GM21360 (cell line): ENCODE results near the gene ATP10B.
"Not testable (repeated sequence)": the region's sequence is repeated elsewhere in the genome, so short reads cannot be mapped to it uniquely, and the experiment has no call there.

ENCODE experiments used
- ATAC-seq: cut with Tn5 transposase; IDR thresholded peaks from one replicate; pipeline ENCODE4 v1.9.1; 2021; ENCODE audit warnings: mild to moderate bottlenecking, moderate library complexity; ENCODE audit not compliant: unreplicated experiment

ATP10B gene

GRCh38 chr5:160824301-160825001, 27.6 kb downstream of the ATP10B start:
- no peak for ATAC-seq

- ATAC-seq, result not testable (repeated sequence)
Measured at GRCh38 chr5:160812996-160813395, 39.0 kb downstream of the ATP10B start.

GRCh38 chr5:160805376-160805775, 46.6 kb downstream of the ATP10B start:
- no peak for ATAC-seq

- no peak for ATAC-seq
Measured at GRCh38 chr5:160802592-160802991, 49.4 kb downstream of the ATP10B start.

- no peak for ATAC-seq
Measured at GRCh38 chr5:160800375-160801275, 51.4 kb downstream of the ATP10B start.

GRCh38 chr5:160799184-160799583, 52.8 kb downstream of the ATP10B start:
- ATAC-seq, result peak; percentile 66

- no peak for ATAC-seq
Measured at GRCh38 chr5:160797020-160797419, 55.0 kb downstream of the ATP10B start.

GRCh38 chr5:160793530-160793899, 58.5 kb downstream of the ATP10B start:
- ATAC-seq, result no peak

- ATAC-seq, result no peak
Measured at GRCh38 chr5:160792732-160793529, 59.1 kb downstream of the ATP10B start.

- ATAC-seq, result no peak
Measured at GRCh38 chr5:160792281-160792680, 59.7 kb downstream of the ATP10B start.

GRCh38 chr5:160789219-160789859, 62.7 kb downstream of the ATP10B start:
- ATAC-seq, result no peak

GRCh38 chr5:160788102-160788660, 63.8 kb downstream of the ATP10B start:
- no peak for ATAC-seq

- peak; percentile 72 for ATAC-seq
Measured at GRCh38 chr5:160787240-160787639, 64.8 kb downstream of the ATP10B start.

- no peak for ATAC-seq
Measured at GRCh38 chr5:160774666-160775315, 77.2 kb downstream of the ATP10B start.

GRCh38 chr5:160773646-160774410, 78.2 kb downstream of the ATP10B start:
- ATAC-seq, result no peak

- ATAC-seq, result no peak
Measured at GRCh38 chr5:160772854-160773253, 79.2 kb downstream of the ATP10B start.

- ATAC-seq, result no peak
Measured at GRCh38 chr5:160770718-160771117, 81.3 kb downstream of the ATP10B start.

- no peak for ATAC-seq
Measured at GRCh38 chr5:160769301-160769700, 82.7 kb downstream of the ATP10B start.

GRCh38 chr5:160767062-160767461, 84.9 kb downstream of the ATP10B start:
- ATAC-seq, result no peak
